PC-3 (cell line): ENCODE data around the gene CAPN12. TPM values are rescaled to one million over a fixed set of nuclear protein-coding genes. Genes with fewer than 3 reads are reported as not detected.

Experiments used
- ATAC-seq: fragments of 200-7000 bp; cut with Tn5 transposase; 2 replicates; pipeline ENCODE4 v1.9.1; 2020; ENCODE audit warnings: mild to moderate bottlenecking, moderate library complexity
- BruUV-seq: library from RNA; stranded (reverse); fragments of 400-500 nt; replicated peaks from 2 replicates; lab custom pipeline; 2021; lab: Mats Ljungman, UMichigan
- CTCF ChIA-PET: fragments of 300-600 bp; sonication (Branson Sonifier 250); formaldehyde crosslinking; loops from one replicate; lab custom pipeline; 2022; ENCODE audit warnings: antibody characterized with exemption; lab: Charles Lee
- POLR2A ChIA-PET: fragments of 300-600 bp; sonication (Branson Sonifier 250); formaldehyde crosslinking; loops from one replicate; lab custom pipeline; 2022; ENCODE audit warnings: antibody characterized with exemption; ENCODE audit not compliant: unreplicated experiment; lab: Charles Lee
- DNase-seq: peaks from one replicate; pipeline ENCODE4 v3.0.0-alpha.2; 2015
- H2AFZ ChIP-seq: fragments of 300-600 bp; sonication (generic); 2 replicates; pipeline ENCODE4 v1.6.0; 2016; ENCODE audit warnings: antibody characterized with exemption, low read length
- H3F3A ChIP-seq: fragments of 300-600 bp; sonication (generic); one replicate; pipeline ENCODE4 v1.6.0; 2017; ENCODE audit warnings: antibody characterized with exemption, low read length, control low read depth, mild to moderate bottlenecking; ENCODE audit not compliant: unreplicated experiment
- H3K27ac ChIP-seq: fragments of 300-600 bp; sonication (generic); 2 replicates; pipeline ENCODE4 v1.5.1; 2016; ENCODE audit warnings: mild to moderate bottlenecking, low read length
- H3K27me3 ChIP-seq: fragments of 300-600 bp; sonication (generic); 2 replicates; pipeline ENCODE4 v1.6.1; 2016; ENCODE audit warnings: low read length, mixed read lengths
- H3K36me3 ChIP-seq: fragments of 300-600 bp; sonication (generic); 2 replicates; pipeline ENCODE4 v1.6.1; 2016; ENCODE audit warnings: low read depth, mixed run types, low read length, mixed read lengths
- H3K4me1 ChIP-seq: fragments of 300-600 bp; sonication (generic); 2 replicates; pipeline ENCODE4 v1.5.1; 2016; ENCODE audit warnings: low read length; ENCODE audit not compliant: insufficient read depth
- H3K4me2 ChIP-seq: fragments of 300-600 bp; sonication (generic); 2 replicates; pipeline ENCODE4 v1.6.0; 2016; ENCODE audit warnings: low read length
- H3K4me3 ChIP-seq: fragments of 300-600 bp; sonication (generic); 2 replicates; pipeline ENCODE4 v1.5.1; 2016; ENCODE audit warnings: mild to moderate bottlenecking, low read length, mixed read lengths
- H3K79me2 ChIP-seq: fragments of 300-600 bp; sonication (generic); 2 replicates; pipeline ENCODE4 v1.6.1; 2017; ENCODE audit warnings: low read length, mixed read lengths
- H3K9ac ChIP-seq: fragments of 300-600 bp; sonication (generic); 2 replicates; pipeline ENCODE4 v1.6.0; 2016; ENCODE audit warnings: mild to moderate bottlenecking, low read length
- H3K9me2 ChIP-seq: fragments of 300-600 bp; sonication (generic); replicated peaks from 2 replicates; pipeline ENCODE4 v1.6.1; 2016; ENCODE audit warnings: mixed run types, low read length, mixed read lengths
- H3K9me3 ChIP-seq: fragments of 300-600 bp; sonication (generic); 2 replicates; pipeline ENCODE4 v1.6.1; 2016; ENCODE audit warnings: low read length, mixed read lengths
- H4K20me1 ChIP-seq: fragments of 300-600 bp; sonication (generic); 2 replicates; pipeline ENCODE4 v1.6.1; 2016; ENCODE audit warnings: low read length, mixed read lengths
- CTCF ChIP-seq: fragments of 300-600 bp; sonication (generic); conservative IDR thresholded peaks from 2 replicates; pipeline ENCODE4 v1.5.1; 2017; ENCODE audit warnings: antibody characterized with exemption, low read depth, mild to moderate bottlenecking, low read length
- EZH2 ChIP-seq: fragments of 300-600 bp; sonication (generic); IDR thresholded peaks from one replicate; pipeline ENCODE4 v1.6.1; 2017; ENCODE audit warnings: antibody characterized with exemption, mild to moderate bottlenecking, low read length; ENCODE audit not compliant: unreplicated experiment
- EZH2phosphoT487 ChIP-seq: fragments of 300-600 bp; sonication (generic); IDR thresholded peaks from 2 replicates; pipeline ENCODE4 v1.6.1; 2018; ENCODE audit warnings: mild to moderate bottlenecking, antibody characterized with exemption, low read length, borderline replicate concordance
- intact Hi-C: fragments of 100-400 bp; cut with micrococcal nuclease; formaldehyde crosslinking; loops from 2 replicates; pipeline ENCODE4 v1.9.0; 2023
- total RNA-seq: library from RNA; depleted of rRNA; stranded (reverse); fragments of >200 nt; gene quantifications from 2 replicates; pipeline ENCODE4 v1.2.3, GENCODE V29; 2014

CAPN12 gene
- total RNA-seq, 1 experiment from 2014 or later, result 3.8 TPM

- Histone ChIP-seq H3K27me3 (no peaks in the 10 kb centered on the region), H3K27ac (peak overlapping the region; percentile 62), H3K4me2 (no peak overlapping the region), H3K9ac (no peak overlapping the region), H3K9me2 (no peaks in the 10 kb centered on the region), H3K36me3 (peaks cover 21% of the 10 kb centered on the region), H4K20me1 (no peaks in the 10 kb centered on the region), H3K9me3 (no peaks in the 10 kb centered on the region), H3K79me2 (no peaks in the 10 kb centered on the region), H3K4me1 (peaks cover 16% of the 10 kb centered on the region), H3F3A (peaks cover 6% of the 10 kb centered on the region), H2AFZ (no peak overlapping the region), H3K4me3 (no peak overlapping the region)
- BruUV-seq, result TSS peak; percentile 23
- intact Hi-C loops, result loop anchor here (5.0 kb wide), 1 partner anchor 104 kb away; no protein-coding TSS in a partner anchor
- ChIA-PET CTCF (interaction anchor here (0.6 kb wide), 1 partner anchor 89 kb away, joined by 3 read pairs; no protein-coding TSS in a partner anchor), POLR2A (interaction anchor here (0.6 to 0.9 kb wide), 2 partner anchors 98 to 197 kb away, joined by 3 to 5 read pairs; partner anchors contain the start of genes MRPS12 and SARS2)
- no peak for TF ChIP-seq EZH2phosphoT487
- no peak for TF ChIP-seq CTCF
- TF ChIP-seq EZH2, result no peak
- peak; percentile 4 for ATAC-seq
- no peak for DNase-seq
Measured at GRCh38 chr19:38733493-38734175, 10.6 kb downstream of the CAPN12 start.

- no peaks in the 10 kb centered on the region for H4K20me1 ChIP-seq
- intact Hi-C loops, result loop anchor here (5.0 kb wide), 1 partner anchor 104 kb away; no protein-coding TSS in a partner anchor
- TF ChIP-seq EZH2phosphoT487, result no peak
- TF ChIP-seq CTCF, result no peak
- no peak for TF ChIP-seq EZH2
- H3K9me3 ChIP-seq, result no peaks in the 10 kb centered on the region
- no peak overlapping the region for H2AFZ ChIP-seq
- no peaks in the 10 kb centered on the region for H3K9me2 ChIP-seq
- no TSS peak for BruUV-seq
- no peak overlapping the region for H3K4me2 ChIP-seq
- peaks cover 6% of the 10 kb centered on the region for H3F3A ChIP-seq
- H3K27ac ChIP-seq, result peak overlapping the region; percentile 62
- CTCF ChIA-PET, result interaction anchor here (0.6 kb wide), 1 partner anchor 89 kb away, joined by 3 read pairs; no protein-coding TSS in a partner anchor
- H3K27me3 ChIP-seq, result no peaks in the 10 kb centered on the region
- POLR2A ChIA-PET, result interaction anchor here (0.6 kb wide), 1 partner anchor 99 kb away, joined by 5 read pairs; no protein-coding TSS in a partner anchor
- H3K79me2 ChIP-seq, result no peaks in the 10 kb centered on the region
- H3K4me3 ChIP-seq, result no peak overlapping the region
- peaks cover 21% of the 10 kb centered on the region for H3K36me3 ChIP-seq
- DNase-seq (no peak), ATAC-seq (no peak)
- H3K9ac ChIP-seq, result no peak overlapping the region
- H3K4me1 ChIP-seq, result peaks cover 16% of the 10 kb centered on the region
Measured at GRCh38 chr19:38733241-38733492, 11.1 kb downstream of the CAPN12 start.

- peaks cover 16% of the 10 kb centered on the region for H3K4me1 ChIP-seq
- no peaks in the 10 kb centered on the region for H3K9me2 ChIP-seq
- POLR2A ChIA-PET, result no interaction called here
- DNase-seq, result no peak
- H3F3A ChIP-seq, result peaks cover 6% of the 10 kb centered on the region
- H2AFZ ChIP-seq, result no peak overlapping the region
- H3K27ac ChIP-seq, result no peak overlapping the region
- TF ChIP-seq EZH2phosphoT487 (no peak), EZH2 (no peak), CTCF (no peak)
- CTCF ChIA-PET, result no interaction called here
- ATAC-seq, result no peak
- H3K9me3 ChIP-seq, result no peaks in the 10 kb centered on the region
- H4K20me1 ChIP-seq, result no peaks in the 10 kb centered on the region
- H3K9ac ChIP-seq, result no peak overlapping the region
- peaks cover 21% of the 10 kb centered on the region for H3K36me3 ChIP-seq
- no peak overlapping the region for H3K4me3 ChIP-seq
- no peaks in the 10 kb centered on the region for H3K79me2 ChIP-seq
- intact Hi-C loops, result loop anchor here (5.0 kb wide), 1 partner anchor 106 kb away; no protein-coding TSS in a partner anchor
- no TSS peak for BruUV-seq
- no peak overlapping the region for H3K4me2 ChIP-seq
- no peaks in the 10 kb centered on the region for H3K27me3 ChIP-seq
Measured at GRCh38 chr19:38731654-38732301, 12.5 kb downstream of the CAPN12 start.
